Activated CD4-positive, alpha-beta T cell treated with anti-CD3 and anti-CD28 coated beads, Interleukin-2, amount 10 ng/mL, durations not matched to agents 7 days and 5 days (primary cell): ENCODE measurements around the gene GPR82. TPM values are rescaled to one million over a fixed set of nuclear protein-coding genes. Genes with fewer than 3 reads are reported as not detected.
"Not testable (repeated sequence)": the region's sequence is repeated elsewhere in the genome, so short reads cannot be mapped to it uniquely, and the experiment has no call there.

Source experiments
- CTCF ChIA-PET: fragments of 350-600 bp; sonication (Branson Sonifier 250); formaldehyde crosslinking; loops from one replicate; lab custom pipeline; 2021; ENCODE audit warnings: antibody characterized with exemption; lab: Charles Lee
- POLR2A ChIA-PET: fragments of 350-600 bp; sonication (Branson Sonifier 250); formaldehyde crosslinking; loops from one replicate; lab custom pipeline; 2021; ENCODE audit warnings: antibody characterized with exemption; lab: Charles Lee
- DNase-seq: peaks from one replicate; pipeline ENCODE4 v3.0.0-alpha.2; 2020
- H3K27ac Mint-ChIP-seq: one replicate; pipeline ENCODE4 v1.8.0; 2021; ENCODE audit warnings: mild to moderate bottlenecking, moderate library complexity, mixed read lengths
- H3K27me3 Mint-ChIP-seq: one replicate; pipeline ENCODE4 v1.8.0; 2021; ENCODE audit warnings: mixed read lengths
- H3K36me3 Mint-ChIP-seq: one replicate; pipeline ENCODE4 v1.8.0; 2021; ENCODE audit warnings: low read depth, mixed read lengths
- H3K4me1 Mint-ChIP-seq: one replicate; pipeline ENCODE4 v1.8.0; 2021; ENCODE audit warnings: mixed read lengths
- H3K4me3 Mint-ChIP-seq: one replicate; pipeline ENCODE4 v1.8.0; 2021; ENCODE audit warnings: mild to moderate bottlenecking, moderate library complexity, mixed read lengths
- H3K9me3 Mint-ChIP-seq: one replicate; pipeline ENCODE4 v1.8.0; 2021; ENCODE audit warnings: mixed read lengths
- total RNA-seq, 2 experiments: library from RNA; stranded (reverse); gene quantifications; one replicate each; pipeline ENCODE4 v1.2.3, GENCODE V29; 2021

Gene GPR82
- total RNA-seq, 2 experiments from 2014 or later = not detected

- H3K4me3 Mint-ChIP-seq = no peak overlapping the region
- POLR2A ChIA-PET = no interaction called here
- H3K27ac Mint-ChIP-seq = no peak overlapping the region
- DNase-seq = no peak
- CTCF ChIA-PET = interaction anchor here (1.6 kb wide), 1 partner anchor 45 kb away, joined by 3 read pairs; no protein-coding TSS in a partner anchor
- no peaks in the 10 kb centered on the region for H3K9me3 Mint-ChIP-seq
- no peaks in the 10 kb centered on the region for H3K27me3 Mint-ChIP-seq
- H3K4me1 Mint-ChIP-seq = peaks cover 30% of the 10 kb centered on the region
- peaks cover 3% of the 10 kb centered on the region for H3K36me3 Mint-ChIP-seq
Measured at GRCh38 chrX:41703574-41704029, 20.4 kb upstream of the GPR82 start.

GRCh38 chrX:41705042-41705441 lies 18.9 kb upstream of the GPR82 start:
- peaks cover 26% of the 10 kb centered on the region for H3K4me1 Mint-ChIP-seq
- H3K4me3 Mint-ChIP-seq = no peak overlapping the region
- no peak overlapping the region for H3K27ac Mint-ChIP-seq
- peaks cover 3% of the 10 kb centered on the region for H3K36me3 Mint-ChIP-seq
- ChIA-PET POLR2A (no interaction called here), CTCF (no interaction called here)
- DNase-seq = no peak
- no peaks in the 10 kb centered on the region for H3K9me3 Mint-ChIP-seq
- no peaks in the 10 kb centered on the region for H3K27me3 Mint-ChIP-seq

GRCh38 chrX:41705680-41706374 lies 18.2 kb upstream of the GPR82 start:
- no peak overlapping the region for H3K4me3 Mint-ChIP-seq
- POLR2A ChIA-PET = no interaction called here
- H3K9me3 Mint-ChIP-seq = no peaks in the 10 kb centered on the region
- CTCF ChIA-PET = interaction anchor here (1.0 kb wide), 1 partner anchor 10 kb away, joined by 5 read pairs; no protein-coding TSS in a partner anchor
- H3K27me3 Mint-ChIP-seq = no peaks in the 10 kb centered on the region
- peaks cover 25% of the 10 kb centered on the region for H3K4me1 Mint-ChIP-seq
- DNase-seq = no peak
- peak overlapping the region; percentile 85 for H3K27ac Mint-ChIP-seq
- peaks cover 3% of the 10 kb centered on the region for H3K36me3 Mint-ChIP-seq

- no peak for DNase-seq
- no peaks in the 10 kb centered on the region for H3K27me3 Mint-ChIP-seq
- ChIA-PET CTCF (interaction anchor here (0.5 to 1.1 kb wide), 4 partner anchors 10 to 1079 kb away, joined by 3 to 4 read pairs (median 4); no protein-coding TSS in a partner anchor), POLR2A (no interaction called here)
- peaks cover 3% of the 10 kb centered on the region for H3K36me3 Mint-ChIP-seq
- H3K27ac Mint-ChIP-seq = no peak overlapping the region
- H3K9me3 Mint-ChIP-seq = no peaks in the 10 kb centered on the region
- H3K4me1 Mint-ChIP-seq = peaks cover 28% of the 10 kb centered on the region
- no peak overlapping the region for H3K4me3 Mint-ChIP-seq
Measured at GRCh38 chrX:41707218-41707617, 16.8 kb upstream of the GPR82 start.

GRCh38 chrX:41708486-41708885 lies 15.5 kb upstream of the GPR82 start:
- Mint-ChIP-seq H3K27me3 (no peaks in the 10 kb centered on the region), H3K4me3 (no peak overlapping the region), H3K36me3 (peaks cover 6% of the 10 kb centered on the region), H3K27ac (no peak overlapping the region), H3K4me1 (peaks cover 28% of the 10 kb centered on the region), H3K9me3 (no peaks in the 10 kb centered on the region)
- DNase-seq = no peak
- POLR2A ChIA-PET = no interaction called here
- CTCF ChIA-PET = interaction anchor here (1.1 kb wide), 1 partner anchor 52 kb away, joined by 4 read pairs; no protein-coding TSS in a partner anchor

GRCh38 chrX:41711021-41711667 lies 12.8 kb upstream of the GPR82 start:
- DNase-seq = no peak

GRCh38 chrX:41716222-41716621 lies 7.8 kb upstream of the GPR82 start:
- CTCF ChIA-PET = interaction anchor here (1.2 kb wide), 1 partner anchor 10 kb away, joined by 5 read pairs; no protein-coding TSS in a partner anchor
- H3K36me3 Mint-ChIP-seq = peaks cover 35% of the 10 kb centered on the region
- H3K4me3 Mint-ChIP-seq = no peak overlapping the region
- H3K4me1 Mint-ChIP-seq = peaks cover 27% of the 10 kb centered on the region
- POLR2A ChIA-PET = no interaction called here
- peaks cover 19% of the 10 kb centered on the region for H3K9me3 Mint-ChIP-seq
- no peaks in the 10 kb centered on the region for H3K27me3 Mint-ChIP-seq
- DNase-seq = no peak
- H3K27ac Mint-ChIP-seq = no peak overlapping the region

More at GRCh38 chrX:41711021-41711667, 12.8 kb upstream of the GPR82 start:
- no peaks in the 10 kb centered on the region for H3K27me3 Mint-ChIP-seq
- peaks cover 11% of the 10 kb centered on the region for H3K4me1 Mint-ChIP-seq
- no peaks in the 10 kb centered on the region for H3K9me3 Mint-ChIP-seq
- POLR2A ChIA-PET = no interaction called here
- no peak overlapping the region for H3K27ac Mint-ChIP-seq
- no peak overlapping the region for H3K4me3 Mint-ChIP-seq
- H3K36me3 Mint-ChIP-seq = peaks cover 2% of the 10 kb centered on the region
- CTCF ChIA-PET = no interaction called here

GRCh38 chrX:41716767-41717473 lies 7.1 kb upstream of the GPR82 start:
- Mint-ChIP-seq H3K9me3 (peaks cover 19% of the 10 kb centered on the region), H3K4me3 (no peak overlapping the region), H3K27me3 (no peaks in the 10 kb centered on the region), H3K36me3 (peaks cover 39% of the 10 kb centered on the region), H3K27ac (no peak overlapping the region), H3K4me1 (peaks cover 30% of the 10 kb centered on the region)
- POLR2A ChIA-PET = no interaction called here
- DNase-seq = no peak
- CTCF ChIA-PET = interaction anchor here (0.6 to 1.2 kb wide), 2 partner anchors 9 to 11 kb away, joined by 3 to 5 read pairs; no protein-coding TSS in a partner anchor

- POLR2A ChIA-PET = no interaction called here
- no peak overlapping the region for H3K4me3 Mint-ChIP-seq
- no peak for DNase-seq
- H3K4me1 Mint-ChIP-seq = peaks cover 40% of the 10 kb centered on the region
- peaks cover 47% of the 10 kb centered on the region for H3K36me3 Mint-ChIP-seq
- H3K9me3 Mint-ChIP-seq = peaks cover 25% of the 10 kb centered on the region
- no peaks in the 10 kb centered on the region for H3K27me3 Mint-ChIP-seq
- H3K27ac Mint-ChIP-seq = no peak overlapping the region
- CTCF ChIA-PET = no interaction called here
Measured at GRCh38 chrX:41718481-41719235, 5.3 kb upstream of the GPR82 start.

GRCh38 chrX:41719610-41720009 lies 4.4 kb upstream of the GPR82 start:
- Mint-ChIP-seq H3K4me1 (peaks cover 47% of the 10 kb centered on the region), H3K27ac (peak overlapping the region; percentile 19), H3K9me3 (peaks cover 25% of the 10 kb centered on the region), H3K36me3 (peaks cover 48% of the 10 kb centered on the region)
- DNase-seq, H3K4me3 Mint-ChIP-seq, POLR2A ChIA-PET, H3K27me3 Mint-ChIP-seq: not testable (repeated sequence)
- CTCF ChIA-PET = interaction anchor here (1.1 kb wide), 1 partner anchor 25 kb away, joined by 3 read pairs; no protein-coding TSS in a partner anchor

GRCh38 chrX:41720125-41720779 lies 3.7 kb upstream of the GPR82 start:
- CTCF ChIA-PET = interaction anchor here (1.1 kb wide), 1 partner anchor 26 kb away, joined by 3 read pairs; no protein-coding TSS in a partner anchor

GRCh38 chrX:41721590-41721989 lies 2.4 kb upstream of the GPR82 start:
- no peak for DNase-seq
- ChIA-PET POLR2A (no interaction called here), CTCF (no interaction called here)
- Mint-ChIP-seq H3K36me3 (peaks cover 48% of the 10 kb centered on the region), H3K27me3 (no peaks in the 10 kb centered on the region), H3K9me3 (peaks cover 25% of the 10 kb centered on the region), H3K4me3 (no peak overlapping the region), H3K27ac (no peak overlapping the region), H3K4me1 (peaks cover 43% of the 10 kb centered on the region)

More at GRCh38 chrX:41720125-41720779, 3.7 kb upstream of the GPR82 start:
- H3K9me3 Mint-ChIP-seq = peaks cover 25% of the 10 kb centered on the region
- POLR2A ChIA-PET = no interaction called here
- no peaks in the 10 kb centered on the region for H3K27me3 Mint-ChIP-seq
- peaks cover 47% of the 10 kb centered on the region for H3K4me1 Mint-ChIP-seq
- peak overlapping the region; percentile 41 for H3K27ac Mint-ChIP-seq
- DNase-seq = peak; percentile 45
- H3K36me3 Mint-ChIP-seq = peaks cover 48% of the 10 kb centered on the region
- H3K4me3 Mint-ChIP-seq = no peak overlapping the region
